Fibroblast of lung (primary cell): Measurements from ENCODE around the gene ADCYAP1R1. TPM values are rescaled to one million over a fixed set of nuclear protein-coding genes. Genes with fewer than 3 reads are reported as not detected.

Source experiments
- DNase-seq, 2 donors: peaks; one replicate each; pipeline versions ENCODE4 v3.0.0 to v3.0.0-alpha.2; 2010; ENCODE audit warnings: low read depth in 2 of 2
- H2AFZ ChIP-seq: 2 replicates; pipeline ENCODE4 v1.5.1; 2012; ENCODE audit warnings: low read length, control low read depth, inconsistent platforms
- H3K27ac ChIP-seq: 2 replicates; pipeline ENCODE4 v1.5.1; 2011; ENCODE audit warnings: low read length, control low read depth; ENCODE audit not compliant: insufficient read depth
- H3K27me3 ChIP-seq: 2 replicates; pipeline ENCODE4 v1.5.1; 2011; ENCODE audit warnings: mild to moderate bottlenecking, low read length; ENCODE audit not compliant: control insufficient read depth, insufficient read depth
- H3K36me3 ChIP-seq: 2 replicates; pipeline ENCODE4 v1.5.1; 2011; ENCODE audit warnings: low read length; ENCODE audit not compliant: control insufficient read depth, insufficient read depth
- H3K4me1 ChIP-seq: 2 replicates; pipeline ENCODE4 v1.5.1; 2011; ENCODE audit warnings: low read length; ENCODE audit not compliant: control insufficient read depth, insufficient read depth; ENCODE audit errors: extremely low read depth
- H3K4me2 ChIP-seq: 2 replicates; pipeline ENCODE4 v1.5.1; 2011; ENCODE audit warnings: low read length, control low read depth; ENCODE audit not compliant: insufficient read depth; ENCODE audit errors: extremely low read depth
- H3K4me3 ChIP-seq, 4 experiments: fragments of 200-600 bp in 1 of 4; sonication (generic) in 1 of 4; replicated peaks in 1 of 4; 2 replicates each; pipeline ENCODE4 v1.5.1; 2011 to 2016; ENCODE audit warnings: low read length in 4 of 4, low read depth in 3 of 4, mild to moderate bottlenecking in 3 of 4, control low read depth in 2 of 4, inconsistent platforms in 1 of 4, mixed read lengths in 1 of 4; ENCODE audit not compliant: insufficient read depth in 1 of 4; ENCODE audit errors: control extremely low read depth in 1 of 4
- H3K79me2 ChIP-seq: 2 replicates; pipeline ENCODE4 v1.5.1; 2012; ENCODE audit warnings: mild to moderate bottlenecking, low read length, inconsistent platforms; ENCODE audit not compliant: control insufficient read depth, insufficient read depth
- H3K9ac ChIP-seq: 2 replicates; pipeline ENCODE4 v1.5.1; 2011; ENCODE audit warnings: mild to moderate bottlenecking, low read length, control low read depth; ENCODE audit not compliant: insufficient read depth
- H3K9me3 ChIP-seq: 2 replicates; pipeline ENCODE4 v1.5.1; 2012; ENCODE audit warnings: low read depth, low read length; ENCODE audit not compliant: control insufficient read depth, insufficient read depth
- H4K20me1 ChIP-seq: 2 replicates; pipeline ENCODE4 v1.5.1; 2011; ENCODE audit warnings: low read length; ENCODE audit not compliant: control insufficient read depth, insufficient read depth; ENCODE audit errors: extremely low read depth
- CTCF ChIP-seq, 2 donors: IDR thresholded peaks in 1 of 2; conservative IDR thresholded peaks in 1 of 2; 1 replicate in 1 of 2; 2 replicates in 1 of 2; pipeline ENCODE4 v1.5.1; 2011 to 2012; ENCODE audit warnings: low read length in 2 of 2, control low read depth in 1 of 2, inconsistent platforms in 1 of 2, low read depth in 1 of 2, mild to moderate bottlenecking in 1 of 2
- EZH2 ChIP-seq: IDR thresholded peaks from 2 replicates; pipeline ENCODE4 v1.5.1; 2012; ENCODE audit warnings: low read length, control low read depth, mild to moderate bottlenecking; ENCODE audit errors: missing control alignments
- polyA plus RNA-seq, 2 donors: library from polyadenylated mRNA; depleted of rRNA in 1 of 2; stranded (reverse) in 1 of 2; unstranded in 1 of 2; fragments of >200 nt; gene quantifications; 2 replicates each; pipeline ENCODE4 v1.2.1, GENCODE V29; 2011 to 2012; ENCODE audit warnings: missing spikeins in 1 of 2
- total RNA-seq: library from RNA; depleted of rRNA; stranded (reverse); fragments of >200 nt; gene quantifications from 2 replicates; pipeline ENCODE4 v1.2.1, GENCODE V29; 2014

The ADCYAP1R1 gene
- total and polyA plus RNA-seq, 2 donors (not counting 1 experiment from before 2014, with no cell fraction given), result not detected

- no peaks in the 10 kb centered on the region for H3K4me1 ChIP-seq
- TF ChIP-seq EZH2 (no peak), CTCF (conservative IDR thresholded peaks at IDR 0.05 in 1 of 2, IDR thresholded peaks at IDR 0.05 in 1 of 2; ENCODE audit: low read depth in 1 of 2, low read length in 2 of 2) (no peak)
- no peaks in the 10 kb centered on the region for H4K20me1 ChIP-seq
- H3K4me3 ChIP-seq, result no peak overlapping the region
- no peaks in the 10 kb centered on the region for H3K79me2 ChIP-seq
- no peak overlapping the region for H3K27ac ChIP-seq
- H2AFZ ChIP-seq, result no peak overlapping the region
- no peak overlapping the region for H3K4me2 ChIP-seq
- no peaks in the 10 kb centered on the region for H3K9me3 ChIP-seq
- no peaks in the 10 kb centered on the region for H3K27me3 ChIP-seq
- no peak overlapping the region for H3K9ac ChIP-seq
- H3K36me3 ChIP-seq, result no peaks in the 10 kb centered on the region
- DNase-seq, result no peak
These were observed 49.4 kb downstream of the ADCYAP1R1 start for GRCh38 chr7:31101544-31101943.

GRCh38 chr7:31102151-31102972 lies 50.3 kb downstream of the ADCYAP1R1 start:
- Histone ChIP-seq H3K79me2 (no peaks in the 10 kb centered on the region), H3K9me3 (no peaks in the 10 kb centered on the region), H2AFZ (no peak overlapping the region), H3K4me1 (no peaks in the 10 kb centered on the region), H3K4me2 (no peak overlapping the region), H3K27me3 (no peaks in the 10 kb centered on the region), H3K4me3 (no peak overlapping the region), H3K9ac (no peak overlapping the region), H3K27ac (no peak overlapping the region), H3K36me3 (no peaks in the 10 kb centered on the region), H4K20me1 (no peaks in the 10 kb centered on the region)
- no peak for DNase-seq
- TF ChIP-seq EZH2 (no peak), CTCF (conservative IDR thresholded peaks at IDR 0.05 in 1 of 2, IDR thresholded peaks at IDR 0.05 in 1 of 2; ENCODE audit: low read depth in 1 of 2, low read length in 2 of 2) (no peak)

GRCh38 chr7:31102973-31103850 lies 51.1 kb downstream of the ADCYAP1R1 start:
- Histone ChIP-seq H3K9ac (no peak overlapping the region), H3K4me2 (no peak overlapping the region), H4K20me1 (no peaks in the 10 kb centered on the region), H3K9me3 (no peaks in the 10 kb centered on the region), H3K36me3 (no peaks in the 10 kb centered on the region), H3K79me2 (no peaks in the 10 kb centered on the region), H3K4me1 (no peaks in the 10 kb centered on the region), H3K27me3 (no peaks in the 10 kb centered on the region), H3K27ac (no peak overlapping the region), H3K4me3 (no peak overlapping the region), H2AFZ (no peak overlapping the region)
- TF ChIP-seq CTCF (conservative IDR thresholded peaks at IDR 0.05 in 1 of 2, IDR thresholded peaks at IDR 0.05 in 1 of 2; ENCODE audit: low read depth in 1 of 2, low read length in 2 of 2), result no peak
- TF ChIP-seq EZH2, result no peak
- DNase-seq, result no peak
